WI38 (cell line): ENCODE data around the gene GGTA1.

Experiments used
- H3K4me3 ChIP-seq: 2 replicates; pipeline ENCODE4 v1.5.1; 2011; ENCODE audit warnings: low read depth, mild to moderate bottlenecking, control low read depth, low read length
- TF ChIP-seq, protein P1 (sequence below): IDR thresholded peaks from 2 replicates; pipeline ENCODE4 v1.5.1; 2012; ENCODE audit warnings: low read depth, mild to moderate bottlenecking, control low read depth, low read length

The GGTA1 gene

DNA sequence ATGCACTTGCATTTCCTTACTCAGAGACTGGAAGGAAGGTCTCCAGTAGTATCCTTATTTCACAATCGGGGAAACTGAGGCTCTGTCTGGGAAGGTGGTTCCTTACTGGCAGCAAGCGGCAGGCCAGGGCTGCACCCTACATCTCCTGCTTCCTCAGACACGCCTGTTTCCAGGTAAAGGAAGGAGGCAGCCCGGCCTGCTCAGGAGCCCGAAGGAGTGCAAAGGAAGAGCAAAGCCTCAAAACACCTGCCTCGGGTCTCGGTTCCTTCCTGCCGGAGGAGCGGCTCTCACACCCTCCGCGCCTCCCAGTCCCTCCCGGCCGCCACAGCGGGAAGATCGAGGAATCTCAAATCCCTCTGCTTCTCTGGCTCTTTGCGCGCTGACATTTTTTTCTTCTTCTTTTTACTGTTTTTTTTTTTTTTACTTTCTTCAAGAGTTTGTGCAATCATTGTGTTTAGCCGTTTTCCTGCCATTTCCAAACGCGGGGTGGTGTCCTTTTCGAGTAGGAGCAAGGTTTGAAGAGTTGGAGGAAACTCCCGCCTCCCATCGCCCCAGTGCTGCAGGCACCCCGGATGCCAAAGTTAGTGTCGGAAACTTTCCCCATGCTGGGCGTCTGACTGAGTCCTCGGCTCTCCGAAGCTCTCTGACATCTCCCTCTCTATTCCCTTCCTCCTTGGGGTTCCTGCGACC, 1.0 kb downstream of the GGTA1 start:
- peak overlapping the region; percentile 52 for H3K4me3 ChIP-seq
- TF ChIP-seq, protein P1, sequence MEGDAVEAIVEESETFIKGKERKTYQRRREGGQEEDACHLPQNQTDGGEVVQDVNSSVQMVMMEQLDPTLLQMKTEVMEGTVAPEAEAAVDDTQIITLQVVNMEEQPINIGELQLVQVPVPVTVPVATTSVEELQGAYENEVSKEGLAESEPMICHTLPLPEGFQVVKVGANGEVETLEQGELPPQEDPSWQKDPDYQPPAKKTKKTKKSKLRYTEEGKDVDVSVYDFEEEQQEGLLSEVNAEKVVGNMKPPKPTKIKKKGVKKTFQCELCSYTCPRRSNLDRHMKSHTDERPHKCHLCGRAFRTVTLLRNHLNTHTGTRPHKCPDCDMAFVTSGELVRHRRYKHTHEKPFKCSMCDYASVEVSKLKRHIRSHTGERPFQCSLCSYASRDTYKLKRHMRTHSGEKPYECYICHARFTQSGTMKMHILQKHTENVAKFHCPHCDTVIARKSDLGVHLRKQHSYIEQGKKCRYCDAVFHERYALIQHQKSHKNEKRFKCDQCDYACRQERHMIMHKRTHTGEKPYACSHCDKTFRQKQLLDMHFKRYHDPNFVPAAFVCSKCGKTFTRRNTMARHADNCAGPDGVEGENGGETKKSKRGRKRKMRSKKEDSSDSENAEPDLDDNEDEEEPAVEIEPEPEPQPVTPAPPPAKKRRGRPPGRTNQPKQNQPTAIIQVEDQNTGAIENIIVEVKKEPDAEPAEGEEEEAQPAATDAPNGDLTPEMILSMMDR: no peak

DNA sequence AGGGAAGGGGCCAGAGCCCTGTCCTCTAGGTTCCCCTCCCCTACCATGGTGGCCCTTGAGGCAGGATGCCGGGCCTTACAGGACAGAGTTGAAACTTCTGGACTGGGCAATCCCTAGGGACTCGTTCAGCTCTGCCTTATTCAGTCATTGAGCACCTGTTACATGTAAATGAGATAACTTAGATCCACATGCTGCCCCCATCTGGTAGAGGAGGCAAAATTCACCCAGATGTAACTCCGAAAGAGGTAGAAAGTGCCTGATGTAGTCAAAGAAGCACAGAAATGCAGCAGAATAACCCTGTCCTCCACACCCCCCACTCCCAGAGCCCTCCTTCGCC, 1.5 kb downstream of the GGTA1 start:
- TF ChIP-seq, protein P1: peak; percentile 60
- no peak overlapping the region for H3K4me3 ChIP-seq

DNA sequence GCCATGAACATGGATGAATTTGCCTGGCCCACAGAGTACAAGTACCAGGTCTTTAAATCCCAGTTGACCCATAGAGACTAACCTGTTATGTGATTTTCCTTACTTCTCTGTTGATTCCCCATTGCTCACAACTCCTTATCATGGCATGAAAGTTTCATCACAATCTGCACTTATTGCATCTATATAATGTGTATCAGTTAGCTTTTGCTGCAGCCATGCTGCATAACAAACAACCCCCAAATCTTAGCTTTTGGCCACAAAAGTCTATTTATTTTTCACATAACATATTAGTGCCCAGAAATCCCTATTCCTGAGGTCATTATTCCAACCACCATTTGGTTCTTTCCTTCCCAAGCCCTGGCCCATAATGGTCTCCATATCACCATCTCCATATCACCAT, 3.7 kb downstream of the GGTA1 start:
- H3K4me3 ChIP-seq: no peak overlapping the region

DNA sequence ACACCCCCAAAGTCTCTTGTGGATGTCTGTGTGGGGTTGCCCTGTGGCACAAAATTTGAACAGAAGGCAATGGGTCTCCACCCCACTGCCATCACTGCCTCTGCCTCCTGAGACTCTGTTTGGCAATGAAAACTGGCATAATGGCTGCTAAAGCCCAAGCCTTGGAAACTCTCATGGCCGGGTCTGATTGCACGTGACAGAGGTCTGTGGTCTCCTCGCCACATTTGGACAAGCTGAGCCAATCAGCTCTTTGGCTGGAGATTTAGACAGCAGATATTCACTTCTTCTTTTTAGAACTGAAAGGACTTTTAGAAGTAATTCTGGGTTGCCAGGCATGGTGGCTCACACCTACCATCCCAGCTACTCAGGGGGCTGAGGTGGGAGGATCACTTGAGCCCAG, 5.5 kb downstream of the GGTA1 start:
- TF ChIP-seq, protein P1: no peak
- H3K4me3 ChIP-seq: no peak overlapping the region

More for the DNA sequence above, 3.7 kb downstream of the GGTA1 start:
- TF ChIP-seq, protein P1: no peak

DNA sequence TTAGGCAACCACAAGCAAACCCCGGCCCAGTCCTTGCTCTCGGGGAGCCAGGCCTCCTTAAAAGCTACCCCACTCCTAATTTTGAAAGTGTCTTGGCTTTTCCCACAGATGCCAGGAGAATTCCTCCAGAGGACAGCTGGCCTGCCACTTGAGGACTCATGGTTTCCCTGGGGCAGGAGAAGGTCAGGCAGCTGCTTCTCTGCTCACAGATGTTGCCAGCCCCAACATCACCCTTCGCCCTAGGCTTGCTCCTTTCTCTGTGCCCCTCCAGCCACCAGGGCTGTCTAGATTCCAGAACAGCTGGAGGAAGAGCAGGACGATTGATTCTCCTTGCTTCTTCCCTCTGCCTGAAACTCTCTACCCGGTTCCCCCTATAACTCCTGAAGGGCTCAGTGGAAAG, 8.5 kb downstream of the GGTA1 start:
- H3K4me3 ChIP-seq: no peak overlapping the region
- TF ChIP-seq, protein P1: no peak

DNA sequence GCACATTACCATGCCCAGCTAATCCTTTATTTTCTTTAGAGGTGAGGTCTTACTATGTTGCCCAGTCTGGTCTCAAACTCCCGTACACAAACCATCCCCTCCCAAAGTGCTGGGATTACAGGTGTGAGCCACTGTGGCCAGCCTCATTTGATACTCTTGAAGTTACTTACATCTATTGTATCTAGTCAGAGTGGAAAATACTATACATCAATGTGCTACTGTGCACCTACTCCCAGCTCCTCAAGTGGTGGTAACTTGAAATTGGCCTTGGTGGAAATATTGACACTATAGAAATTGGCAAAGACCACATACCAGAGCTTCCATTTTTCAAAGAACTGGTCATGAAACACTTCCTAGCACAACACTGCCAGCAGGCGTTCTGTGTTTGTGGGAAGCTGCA, 10.3 kb downstream of the GGTA1 start:
- H3K4me3 ChIP-seq: no peak overlapping the region
- TF ChIP-seq, protein P1: no peak

DNA sequence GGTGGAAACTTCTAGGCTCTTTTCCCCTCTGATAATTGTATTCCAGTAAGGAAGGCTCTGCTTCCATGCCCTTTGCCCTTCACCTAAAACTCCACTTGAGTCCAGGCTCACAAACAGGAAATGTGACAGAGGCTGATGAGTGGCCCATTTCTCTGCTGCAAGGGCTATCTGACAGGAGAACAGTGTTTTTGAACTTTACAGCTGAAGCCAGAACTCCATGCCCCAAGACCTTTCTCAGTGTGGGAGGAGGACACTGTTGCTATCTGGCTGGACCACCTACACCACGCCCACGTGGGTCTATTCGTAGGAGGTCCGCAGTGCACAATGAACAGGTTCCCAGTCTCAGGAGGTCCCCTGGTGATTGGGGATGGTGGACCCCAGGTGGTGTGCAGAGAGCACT, 13.6 kb downstream of the GGTA1 start:
- TF ChIP-seq, protein P1: no peak
- H3K4me3 ChIP-seq: no peak overlapping the region
